Erythroblast (primary cell): Measurements from ENCODE around the gene SLC44A3.

Source experiments
- GATA1 ChIP-seq: IDR thresholded peaks from 2 replicates; pipeline ENCODE4 v1.6.1; 2011; ENCODE audit warnings: low read depth, mild to moderate bottlenecking, control low read depth, low read length, moderate library complexity
- POLR2A ChIP-seq: IDR thresholded peaks from 2 replicates; pipeline ENCODE4 v1.6.1; 2011; ENCODE audit warnings: mild to moderate bottlenecking, low read length

DNA sequence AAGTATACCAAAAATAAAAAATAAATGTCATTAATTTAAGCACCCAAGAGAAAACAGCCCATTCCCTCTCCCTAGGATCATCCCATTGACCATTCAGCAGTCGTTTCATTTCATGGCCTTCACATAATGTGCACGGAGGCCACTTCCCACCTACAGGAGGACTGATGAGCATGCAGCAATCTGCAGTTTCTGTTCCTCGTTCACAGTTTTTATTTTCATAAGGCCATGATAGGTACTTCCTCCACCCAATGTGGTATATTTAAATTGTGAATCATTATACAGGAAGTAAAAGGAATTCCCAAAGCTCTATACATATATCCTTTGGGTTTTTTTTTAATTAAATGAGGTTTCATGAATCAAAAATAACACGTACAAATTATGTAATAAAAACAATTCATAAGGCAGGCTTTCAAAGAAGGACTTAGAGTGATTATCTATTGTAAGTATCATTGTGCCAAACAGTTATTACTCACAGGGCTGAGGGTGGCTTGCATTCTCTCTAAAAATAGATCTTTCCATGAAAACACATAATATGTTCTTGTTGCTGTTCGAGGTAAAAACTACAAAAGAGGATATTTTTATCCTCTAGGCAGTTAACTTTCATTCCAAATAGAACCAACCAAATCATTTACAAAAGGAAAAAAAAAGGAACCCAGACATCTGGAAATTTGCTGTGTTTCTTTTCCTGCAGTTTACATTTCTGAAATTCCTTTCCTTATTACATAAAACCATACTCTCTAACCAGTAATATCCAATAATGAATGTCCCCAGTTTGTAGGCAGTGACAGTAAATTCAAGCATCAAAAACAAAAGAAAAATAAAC lies 27.5 kb upstream of the SLC44A3 start:
- TF ChIP-seq POLR2A (no peak), GATA1 (no peak)
